Measurements from ENCODE around the gene SLC2A13.

- TF ChIP-seq CTCF (conservative IDR thresholded peaks at IDR 0.05 in 1 of 2, IDR thresholded peaks at IDR 0.05 in 1 of 2; ENCODE audit: low read depth in 1 of 2, low read length in 2 of 2) (no peak), EZH2 (IDR thresholded peaks at IDR 0.05; ENCODE audit: low read length, missing control alignments) (no peak)
Measured at GRCh38 chr12:39798429-39798828, 307.5 kb downstream of the SLC2A13 start.
